GM12873 (cell line): ENCODE measurements around the gene HYAL2.

Source experiments
- CTCF ChIP-seq: IDR thresholded peaks from 2 replicates; pipeline ENCODE4 v1.5.1; 2012; ENCODE audit warnings: low read depth, mild to moderate bottlenecking, moderate library complexity, low read length, control low read depth; ENCODE audit not compliant: insufficient read depth; ENCODE audit errors: missing control alignments

HYAL2 gene

GRCh38 chr3:50272911-50273688 is 49.4 kb downstream of the HYAL2 start:
- peak; percentile 97 for TF ChIP-seq CTCF

- no peak for TF ChIP-seq CTCF
Observed at GRCh38 chr3:50271314-50271936, 51.1 kb downstream of the HYAL2 start.

- no peak for TF ChIP-seq CTCF
Observed at GRCh38 chr3:50270422-50271224, 51.9 kb downstream of the HYAL2 start.

GRCh38 chr3:50269977-50270413 is 52.5 kb downstream of the HYAL2 start:
- no peak for TF ChIP-seq CTCF

- no peak for TF ChIP-seq CTCF
Observed at GRCh38 chr3:50269460-50269859, 53.1 kb downstream of the HYAL2 start.

GRCh38 chr3:50268703-50269451 is 53.7 kb downstream of the HYAL2 start, which contains the start of gene SEMA3B:
Gene SEMA3B, plus strand, starts transcription at chr3:50269147. Its CDS starts 94 bp downstream, at chr3:50269241.
- TF ChIP-seq CTCF = no peak
